HepG2 (cell line): Measurements from ENCODE around the gene OGFR. TPM values are rescaled to one million over a fixed set of nuclear protein-coding genes. Genes with fewer than 3 reads are reported as not detected.

ENCODE experiments used
- ATF1 ChIP-seq: IDR thresholded peaks from 2 replicates; pipeline ENCODE4 v1.6.1; 2016; ENCODE audit warnings: mild to moderate bottlenecking, control low read depth
- NFATC3 ChIP-seq: sonication (generic); formaldehyde crosslinking; IDR thresholded peaks from 2 replicates; pipeline ENCODE4 v1.5.1; 2020; ENCODE audit warnings: mild to moderate bottlenecking, missing genetic modification reagents
- NFE2 ChIP-seq: sonication (generic); formaldehyde crosslinking; IDR thresholded peaks from 2 replicates; pipeline ENCODE4 v1.4.0; 2020; ENCODE audit warnings: missing genetic modification reagents
- NR2F2 ChIP-seq: IDR thresholded peaks from 2 replicates; pipeline ENCODE4 v1.6.1; 2012; ENCODE audit warnings: low read depth, inconsistent platforms, borderline replicate concordance
- TEAD3 ChIP-seq: optimal IDR thresholded peaks from 2 replicates; pipeline ENCODE3; 2016; ENCODE audit warnings: borderline replicate concordance
- TMF1 ChIP-seq: sonication (generic); formaldehyde crosslinking; IDR thresholded peaks from 2 replicates; pipeline ENCODE4 v1.8.1; 2022; ENCODE audit warnings: low read depth, missing genetic modification reagents
- ZC3H13 ChIP-seq: sonication (generic); formaldehyde crosslinking; IDR thresholded peaks from 2 replicates; pipeline ENCODE4 v1.8.1; 2023; ENCODE audit warnings: mild to moderate bottlenecking, missing genetic modification reagents, moderate library complexity
- ZNF207 ChIP-seq: fragments of 450-650 bp; IDR thresholded peaks from 2 replicates; pipeline ENCODE4 v1.6.1; 2016; ENCODE audit warnings: antibody characterized with exemption, borderline replicate concordance
- ZNF296 ChIP-seq: sonication (generic); formaldehyde crosslinking; conservative IDR thresholded peaks from 2 replicates; pipeline ENCODE4 v1.5.0; 2020; ENCODE audit warnings: mild to moderate bottlenecking, missing genetic modification reagents
- ZNF3 ChIP-seq: IDR thresholded peaks from 2 replicates; pipeline ENCODE4 v1.7.0; 2017; ENCODE audit warnings: inconsistent platforms
- ZNF430 ChIP-seq: sonication (generic); formaldehyde crosslinking; IDR thresholded peaks from 2 replicates; pipeline ENCODE4 v1.9.0; 2021; ENCODE audit warnings: mild to moderate bottlenecking, missing genetic modification reagents
- ZNF577 ChIP-seq: sonication (generic); formaldehyde crosslinking; IDR thresholded peaks from 2 replicates; pipeline ENCODE4 v1.4.0; 2020; ENCODE audit warnings: mild to moderate bottlenecking, low read depth, missing genetic modification reagents, borderline replicate concordance
- ZNF672 ChIP-seq: sonication (generic); formaldehyde crosslinking; IDR thresholded peaks from 2 replicates; pipeline ENCODE4 v1.8.1; 2022; ENCODE audit warnings: missing genetic modification reagents
- ZZZ3 ChIP-seq: sonication (generic); formaldehyde crosslinking; IDR thresholded peaks from 2 replicates; pipeline ENCODE4 v1.4.0; 2020; ENCODE audit warnings: missing genetic modification reagents, mild to moderate bottlenecking, borderline replicate concordance
- polyA plus RNA-seq, 8 experiments: library from polyadenylated mRNA; depleted of rRNA in 3 of 8; stranded (reverse) in 7 of 8; unstranded in 1 of 8; fragments of >200 nt; fragmentation: Illumina TruSeq in 4 of 8; extraction: Trizol in 4 of 8; gene quantifications; 2 replicates each; pipeline versions ENCODE4 v1.2.1 to v1.2.3, GENCODE V29; 2011 to 2016; ENCODE audit warnings: low read depth in 4 of 8, missing spikeins in 1 of 8, mixed read lengths in 1 of 8; ENCODE audit not compliant: insufficient read depth in 1 of 8
- total RNA-seq, 5 experiments: library from RNA; depleted of rRNA; stranded (reverse); fragments of >200 nt; fragmentation: Illumina TruSeq; extraction: Trizol; gene quantifications; 2 replicates each; pipeline ENCODE4 v1.2.3, GENCODE V29; 2016; ENCODE audit warnings: low read depth in 1 of 5
- TF ChIP-seq, protein P1 (sequence below): IDR thresholded peaks from 2 replicates; pipeline ENCODE4 v1.6.1; 2016; ENCODE audit warnings: low read depth, control low read depth
- TF ChIP-seq, protein P2 (sequence below): sonication (generic); formaldehyde crosslinking; IDR thresholded peaks from 2 replicates; pipeline ENCODE4 v1.8.1; 2023; ENCODE audit warnings: mild to moderate bottlenecking, moderate library complexity, missing genetic modification reagents
- TF ChIP-seq, protein P3 (sequence below): sonication (generic); formaldehyde crosslinking; IDR thresholded peaks from 2 replicates; pipeline ENCODE4 v1.4.0; 2020; ENCODE audit warnings: missing genetic modification reagents
- TF ChIP-seq, protein P4 (sequence below): IDR thresholded peaks from 2 replicates; pipeline ENCODE4 v1.6.1; 2016; ENCODE audit warnings: missing genetic modification reagents, missing compliant biosample characterization
- TF ChIP-seq, protein P5 (sequence below): sonication (generic); formaldehyde crosslinking; IDR thresholded peaks from 2 replicates; pipeline ENCODE4 v1.4.0; 2020; ENCODE audit warnings: missing genetic modification reagents

Gene OGFR
- total and polyA plus RNA-seq, 2 of the 13 experiments (the other 11 are each of a cell fraction or from before 2014, with no cell fraction given), result 47.7 to 81.8 TPM

DNA sequence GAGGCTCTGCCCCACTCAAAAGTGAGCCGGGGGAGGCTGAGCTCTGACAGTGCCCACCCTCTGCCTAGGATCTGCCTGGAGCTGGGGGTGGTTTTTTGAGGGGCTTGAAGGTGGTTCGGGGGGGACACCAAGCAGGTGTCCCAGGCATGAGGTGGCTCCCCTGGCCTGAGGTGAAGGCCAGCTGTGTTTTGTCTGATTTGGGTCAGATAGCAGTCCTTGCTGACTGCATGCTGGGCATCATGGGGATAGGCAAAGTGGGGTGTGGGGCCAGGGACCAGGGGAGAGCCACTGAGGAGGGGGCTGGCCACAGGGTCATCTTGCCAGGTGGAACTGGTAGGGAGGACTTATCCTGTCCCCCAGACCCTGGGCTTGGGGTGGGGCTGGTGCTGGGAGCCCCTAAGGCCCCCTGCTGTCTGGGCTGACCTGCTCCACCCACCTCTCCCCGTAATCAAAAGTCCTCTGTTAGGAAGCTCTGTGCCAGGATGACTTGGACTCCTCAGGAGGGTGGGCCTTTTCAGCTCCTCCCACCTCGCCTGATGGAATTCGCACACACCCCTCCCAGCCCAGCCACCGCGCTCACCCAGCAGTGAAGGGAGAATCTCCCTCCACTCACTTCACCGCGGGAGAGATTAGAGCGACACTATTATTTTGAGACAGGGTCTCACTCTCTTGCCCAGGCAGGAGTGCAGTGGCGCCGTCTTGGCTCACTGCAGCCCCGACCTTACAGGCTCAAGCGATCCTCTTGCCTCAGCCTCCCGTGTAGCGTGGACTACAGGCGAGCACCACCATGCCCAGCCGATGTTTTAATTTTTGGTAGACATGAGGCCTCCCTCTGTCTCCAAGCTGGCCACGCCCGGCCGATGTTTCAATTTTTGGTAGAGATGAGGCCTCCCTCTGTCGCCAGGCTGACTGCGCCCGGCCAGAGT lies 10.7 kb downstream of the OGFR start (continued):
- TF ChIP-seq NFATC3, result no peak
- TF ChIP-seq, protein P1, sequence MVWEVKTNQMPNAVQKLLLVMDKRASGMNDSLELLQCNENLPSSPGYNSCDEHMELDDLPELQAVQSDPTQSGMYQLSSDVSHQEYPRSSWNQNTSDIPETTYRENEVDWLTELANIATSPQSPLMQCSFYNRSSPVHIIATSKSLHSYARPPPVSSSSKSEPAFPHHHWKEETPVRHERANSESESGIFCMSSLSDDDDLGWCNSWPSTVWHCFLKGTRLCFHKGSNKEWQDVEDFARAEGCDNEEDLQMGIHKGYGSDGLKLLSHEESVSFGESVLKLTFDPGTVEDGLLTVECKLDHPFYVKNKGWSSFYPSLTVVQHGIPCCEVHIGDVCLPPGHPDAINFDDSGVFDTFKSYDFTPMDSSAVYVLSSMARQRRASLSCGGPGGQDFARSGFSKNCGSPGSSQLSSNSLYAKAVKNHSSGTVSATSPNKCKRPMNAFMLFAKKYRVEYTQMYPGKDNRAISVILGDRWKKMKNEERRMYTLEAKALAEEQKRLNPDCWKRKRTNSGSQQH (CRISPR knock-in tag), result no peak
- no peak for TF ChIP-seq ZNF672 (CRISPR knock-in tag)
- TF ChIP-seq, protein P2, sequence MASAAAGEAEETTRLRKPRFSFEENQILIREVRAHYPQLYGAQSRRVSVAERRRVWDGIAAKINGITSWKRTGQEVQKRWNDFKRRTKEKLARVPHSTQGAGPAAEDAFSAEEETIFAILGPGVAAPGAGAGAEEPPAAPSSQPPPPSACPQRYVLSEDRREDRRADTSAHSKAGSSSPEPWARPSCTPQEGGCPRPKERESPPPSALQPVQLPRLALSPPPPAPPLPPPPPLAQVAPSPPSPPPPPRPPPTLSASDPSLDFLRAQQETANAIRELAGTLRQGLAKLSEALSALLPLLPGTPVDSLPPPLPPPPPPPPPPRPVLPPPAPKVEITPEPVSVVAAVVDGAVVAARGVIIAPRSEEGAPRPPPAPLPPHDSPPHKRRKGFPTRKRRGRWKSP, result 0 out of 2 replicates have a peak, but pooled peaks have one; percentile 26
- TF ChIP-seq TEAD3, result peak; percentile 73
- TF ChIP-seq NFE2 (CRISPR knock-in tag), result no peak
- TF ChIP-seq, protein P3, sequence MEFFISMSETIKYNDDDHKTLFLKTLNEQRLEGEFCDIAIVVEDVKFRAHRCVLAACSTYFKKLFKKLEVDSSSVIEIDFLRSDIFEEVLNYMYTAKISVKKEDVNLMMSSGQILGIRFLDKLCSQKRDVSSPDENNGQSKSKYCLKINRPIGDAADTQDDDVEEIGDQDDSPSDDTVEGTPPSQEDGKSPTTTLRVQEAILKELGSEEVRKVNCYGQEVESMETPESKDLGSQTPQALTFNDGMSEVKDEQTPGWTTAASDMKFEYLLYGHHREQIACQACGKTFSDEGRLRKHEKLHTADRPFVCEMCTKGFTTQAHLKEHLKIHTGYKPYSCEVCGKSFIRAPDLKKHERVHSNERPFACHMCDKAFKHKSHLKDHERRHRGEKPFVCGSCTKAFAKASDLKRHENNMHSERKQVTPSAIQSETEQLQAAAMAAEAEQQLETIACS (CRISPR knock-in tag), result 0 out of 2 replicates have a peak, but pooled peaks have one; percentile 15
- TF ChIP-seq ZNF3, result no peak
- TF ChIP-seq ZNF430 (CRISPR knock-in tag), result no peak
- TF ChIP-seq NR2F2, result no peak; the same call in 1 of the 2 replicates
- no peak; the same call in 1 of the 2 replicates for TF ChIP-seq ZNF577
- TF ChIP-seq TMF1 (CRISPR knock-in tag), result no peak
- TF ChIP-seq ZNF207, result no peak
- TF ChIP-seq ZZZ3 (CRISPR knock-in tag), result no peak
- TF ChIP-seq ATF1, result no peak
- TF ChIP-seq, protein P4, sequence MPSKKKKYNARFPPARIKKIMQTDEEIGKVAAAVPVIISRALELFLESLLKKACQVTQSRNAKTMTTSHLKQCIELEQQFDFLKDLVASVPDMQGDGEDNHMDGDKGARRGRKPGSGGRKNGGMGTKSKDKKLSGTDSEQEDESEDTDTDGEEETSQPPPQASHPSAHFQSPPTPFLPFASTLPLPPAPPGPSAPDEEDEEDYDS (CRISPR knock-in tag), result peak; percentile 66; the same call in 1 of the 2 replicates
- no peak for TF ChIP-seq ZNF296 (CRISPR knock-in tag)
- peak; percentile 1; the same call in 1 of the 2 replicates for TF ChIP-seq ZC3H13 (CRISPR knock-in tag)
- TF ChIP-seq, protein P5, sequence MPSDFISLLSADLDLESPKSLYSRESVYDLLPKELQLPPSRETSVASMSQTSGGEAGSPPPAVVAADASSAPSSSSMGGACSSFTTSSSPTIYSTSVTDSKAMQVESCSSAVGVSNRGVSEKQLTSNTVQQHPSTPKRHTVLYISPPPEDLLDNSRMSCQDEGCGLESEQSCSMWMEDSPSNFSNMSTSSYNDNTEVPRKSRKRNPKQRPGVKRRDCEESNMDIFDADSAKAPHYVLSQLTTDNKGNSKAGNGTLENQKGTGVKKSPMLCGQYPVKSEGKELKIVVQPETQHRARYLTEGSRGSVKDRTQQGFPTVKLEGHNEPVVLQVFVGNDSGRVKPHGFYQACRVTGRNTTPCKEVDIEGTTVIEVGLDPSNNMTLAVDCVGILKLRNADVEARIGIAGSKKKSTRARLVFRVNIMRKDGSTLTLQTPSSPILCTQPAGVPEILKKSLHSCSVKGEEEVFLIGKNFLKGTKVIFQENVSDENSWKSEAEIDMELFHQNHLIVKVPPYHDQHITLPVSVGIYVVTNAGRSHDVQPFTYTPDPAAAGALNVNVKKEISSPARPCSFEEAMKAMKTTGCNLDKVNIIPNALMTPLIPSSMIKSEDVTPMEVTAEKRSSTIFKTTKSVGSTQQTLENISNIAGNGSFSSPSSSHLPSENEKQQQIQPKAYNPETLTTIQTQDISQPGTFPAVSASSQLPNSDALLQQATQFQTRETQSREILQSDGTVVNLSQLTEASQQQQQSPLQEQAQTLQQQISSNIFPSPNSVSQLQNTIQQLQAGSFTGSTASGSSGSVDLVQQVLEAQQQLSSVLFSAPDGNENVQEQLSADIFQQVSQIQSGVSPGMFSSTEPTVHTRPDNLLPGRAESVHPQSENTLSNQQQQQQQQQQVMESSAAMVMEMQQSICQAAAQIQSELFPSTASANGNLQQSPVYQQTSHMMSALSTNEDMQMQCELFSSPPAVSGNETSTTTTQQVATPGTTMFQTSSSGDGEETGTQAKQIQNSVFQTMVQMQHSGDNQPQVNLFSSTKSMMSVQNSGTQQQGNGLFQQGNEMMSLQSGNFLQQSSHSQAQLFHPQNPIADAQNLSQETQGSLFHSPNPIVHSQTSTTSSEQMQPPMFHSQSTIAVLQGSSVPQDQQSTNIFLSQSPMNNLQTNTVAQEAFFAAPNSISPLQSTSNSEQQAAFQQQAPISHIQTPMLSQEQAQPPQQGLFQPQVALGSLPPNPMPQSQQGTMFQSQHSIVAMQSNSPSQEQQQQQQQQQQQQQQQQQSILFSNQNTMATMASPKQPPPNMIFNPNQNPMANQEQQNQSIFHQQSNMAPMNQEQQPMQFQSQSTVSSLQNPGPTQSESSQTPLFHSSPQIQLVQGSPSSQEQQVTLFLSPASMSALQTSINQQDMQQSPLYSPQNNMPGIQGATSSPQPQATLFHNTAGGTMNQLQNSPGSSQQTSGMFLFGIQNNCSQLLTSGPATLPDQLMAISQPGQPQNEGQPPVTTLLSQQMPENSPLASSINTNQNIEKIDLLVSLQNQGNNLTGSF, result no peak
